Measurements from ENCODE around the gene KCNMB2. TPM values are rescaled to one million over a fixed set of nuclear protein-coding genes. Genes with fewer than 3 reads are reported as not detected.

The KCNMB2 gene
- total and polyA plus RNA-seq, 3 donors from 2014 or later: 2.6 TPM; not detected in 2

DNA sequence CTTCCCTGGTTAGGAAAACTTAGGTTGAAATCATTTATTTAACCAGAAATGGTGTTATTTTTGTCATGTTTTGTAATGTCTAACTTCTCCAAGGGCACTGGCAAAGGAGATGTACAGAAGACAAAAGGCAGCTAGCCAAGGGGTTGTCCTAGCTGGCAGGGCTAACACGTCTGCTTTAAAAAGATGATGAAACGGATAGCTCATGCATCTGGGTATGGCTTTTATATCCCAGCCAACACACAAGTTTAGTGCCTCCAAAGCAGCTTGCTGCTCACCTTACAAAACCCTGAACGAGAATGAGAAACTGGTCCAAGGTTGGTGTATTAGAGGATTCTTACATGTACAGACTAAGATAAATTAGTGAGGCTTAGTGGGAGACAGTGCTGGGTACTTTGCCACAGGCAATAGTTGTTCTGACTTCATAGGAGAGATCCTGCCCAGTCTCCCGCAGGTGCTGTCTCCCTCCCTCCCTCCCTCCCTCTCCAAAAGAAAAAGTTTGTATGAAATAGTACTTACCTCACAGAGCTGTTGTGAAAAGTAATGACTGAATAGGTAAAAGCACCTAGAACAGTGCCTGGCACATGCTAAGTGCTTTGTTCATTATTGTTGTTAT, 47.8 kb downstream of the KCNMB2 start:
- no peak for TF ChIP-seq CTCF (IDR thresholded peaks at IDR 0.05)
- TF ChIP-seq POLR2A (IDR thresholded peaks at IDR 0.05): no peak
- Histone ChIP-seq H3K4me3 (no peak overlapping the region), H3K36me3 (ENCODE audit: low read depth, missing control alignments) (no peaks in the 10 kb centered on the region), H3K27ac (no peak overlapping the region), H3K9me3 (no peaks in the 10 kb centered on the region), H3K27me3 (peaks cover 3% of the 10 kb centered on the region), H3K4me1 (no peaks in the 10 kb centered on the region)
- no peak for DNase-seq
- intact Hi-C loops (cut with DNase I; ENCODE audit: low total_unique reads): no loop called here
- 68 to 77% methylated on average over 4 of the region's 4 CpGs for WGBS, 2 donors

GRCh38 chr3:178584722-178585380, 48.6 kb downstream of the KCNMB2 start:
- no peak for DNase-seq
- Histone ChIP-seq H3K4me3 (no peak overlapping the region), H3K27ac (no peak overlapping the region), H3K4me1 (no peaks in the 10 kb centered on the region), H3K27me3 (peaks cover 3% of the 10 kb centered on the region), H3K9me3 (no peaks in the 10 kb centered on the region), H3K36me3 (ENCODE audit: low read depth, missing control alignments) (no peaks in the 10 kb centered on the region)
- TF ChIP-seq CTCF (IDR thresholded peaks at IDR 0.05) (no peak), POLR2A (IDR thresholded peaks at IDR 0.05) (no peak)
- 67 to 68% methylated on average over 5 of the region's 5 CpGs for WGBS, 2 donors
- intact Hi-C loops (cut with DNase I; ENCODE audit: low total_unique reads): no loop called here

DNA sequence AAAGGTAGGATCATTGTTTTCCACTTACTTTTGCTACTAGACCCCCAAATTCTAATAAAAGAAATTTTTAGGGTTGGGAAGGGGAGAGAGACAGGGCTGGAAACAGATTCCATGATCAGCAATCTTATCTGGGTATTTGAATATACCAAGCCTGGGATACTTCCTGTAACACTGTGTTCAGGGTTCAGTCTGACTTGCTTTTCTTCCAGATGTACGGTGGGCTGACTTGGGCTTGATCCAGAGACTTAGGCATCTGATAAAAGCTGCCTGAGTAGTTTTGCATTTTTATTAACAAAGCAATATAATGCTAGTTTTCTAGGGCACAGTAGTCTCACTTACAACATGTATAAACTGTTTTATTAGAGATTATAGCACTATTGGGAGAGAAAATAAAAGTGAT, 49.2 kb downstream of the KCNMB2 start:
- no peak overlapping the region for H3K27ac ChIP-seq
- no peaks in the 10 kb centered on the region for H3K36me3 ChIP-seq (ENCODE audit: low read depth, missing control alignments)
- peaks cover 3% of the 10 kb centered on the region for H3K27me3 ChIP-seq
- H3K4me1 ChIP-seq: no peaks in the 10 kb centered on the region
- intact Hi-C loops (cut with DNase I; ENCODE audit: low total_unique reads): no loop called here
- H3K4me3 ChIP-seq: no peak overlapping the region
- no peak for TF ChIP-seq POLR2A (IDR thresholded peaks at IDR 0.05)
- WGBS, 2 donors: 28 to 31% methylated on average over 1 of the region's 1 CpG
- H3K9me3 ChIP-seq: no peaks in the 10 kb centered on the region
- DNase-seq: no peak

- TF ChIP-seq CTCF (IDR thresholded peaks at IDR 0.05): no peak
- no peak for TF ChIP-seq POLR2A (IDR thresholded peaks at IDR 0.05)
- Histone ChIP-seq H3K4me1 (no peaks in the 10 kb centered on the region), H3K27me3 (peaks cover 3% of the 10 kb centered on the region), H3K27ac (no peak overlapping the region), H3K9me3 (no peaks in the 10 kb centered on the region), H3K4me3 (no peak overlapping the region), H3K36me3 (ENCODE audit: low read depth, missing control alignments) (no peaks in the 10 kb centered on the region)
- intact Hi-C loops (cut with DNase I; ENCODE audit: low total_unique reads): no loop called here
- DNase-seq: no peak
- 50 to 57% methylated on average over 2 of the region's 2 CpGs for WGBS, 2 donors
Observed at GRCh38 chr3:178586076-178586475, 49.8 kb downstream of the KCNMB2 start.

- H3K4me1 ChIP-seq: no peaks in the 10 kb centered on the region
- H3K27ac ChIP-seq: no peak overlapping the region
- WGBS, 2 donors: 80 to 91% methylated on average over 4 of the region's 4 CpGs
- H3K27me3 ChIP-seq: no peaks in the 10 kb centered on the region
- TF ChIP-seq CTCF (IDR thresholded peaks at IDR 0.05) (no peak), POLR2A (IDR thresholded peaks at IDR 0.05) (no peak)
- H3K36me3 ChIP-seq (ENCODE audit: low read depth, missing control alignments): no peaks in the 10 kb centered on the region
- intact Hi-C loops (cut with DNase I; ENCODE audit: low total_unique reads): no loop called here
- DNase-seq: no peak
- no peaks in the 10 kb centered on the region for H3K9me3 ChIP-seq
- H3K4me3 ChIP-seq: no peak overlapping the region
Observed at GRCh38 chr3:178588628-178589027, 52.4 kb downstream of the KCNMB2 start.
